Mucosa of rectum (tissue), 2 donors: ENCODE data around the gene PLAC9.
A peak's percentile ranks its signal among the peaks of the same experiment; 100 is the strongest.

Experiments used
- H3K27ac ChIP-seq, 2 donors: one replicate each; pipeline ENCODE4 v1.7.0; 2013; ENCODE audit warnings: inconsistent platforms in 2 of 2, low read depth in 2 of 2, low read length in 2 of 2
- H3K27me3 ChIP-seq, 2 donors: one replicate each; pipeline ENCODE4 v1.7.0; 2013; ENCODE audit warnings: low read length in 2 of 2; ENCODE audit not compliant: control insufficient read depth in 2 of 2, insufficient read depth in 2 of 2
- H3K36me3 ChIP-seq, 2 donors: one replicate each; pipeline ENCODE4 v1.7.0; 2013; ENCODE audit warnings: low read length in 2 of 2; ENCODE audit not compliant: control insufficient read depth in 2 of 2, insufficient read depth in 2 of 2
- H3K4me1 ChIP-seq, 2 donors: one replicate each; pipeline ENCODE4 v1.7.0; 2013; ENCODE audit warnings: low read length in 2 of 2, mild to moderate bottlenecking in 1 of 2; ENCODE audit not compliant: control insufficient read depth in 2 of 2, insufficient read depth in 2 of 2
- H3K4me3 ChIP-seq, 2 donors: one replicate each; pipeline ENCODE4 v1.7.0; 2013; ENCODE audit warnings: low read length in 2 of 2
- H3K9ac ChIP-seq, 2 donors: one replicate each; pipeline ENCODE4 v1.7.0; 2013; ENCODE audit warnings: low read length in 2 of 2, low read depth in 1 of 2, mild to moderate bottlenecking in 1 of 2
- H3K9me3 ChIP-seq, 2 donors: one replicate each; pipeline ENCODE4 v1.7.0; 2013; ENCODE audit warnings: low read length in 2 of 2; ENCODE audit not compliant: control insufficient read depth in 2 of 2
- donor health status: healthy.
- donor health status: Normal muscosa, but diverticular disease.

The PLAC9 gene

GRCh38 chr10:80177781-80178636 lies 45.5 kb downstream of the PLAC9 start:
- H3K4me1 ChIP-seq: peaks cover 0 to 12% of the 10 kb centered on the region in 2 donors
- no peak overlapping the region for H3K4me3 ChIP-seq
- no peaks in the 10 kb centered on the region for H3K9me3 ChIP-seq
- H3K36me3 ChIP-seq: peaks cover 3 to 11% of the 10 kb centered on the region in 2 donors
- no peak overlapping the region for H3K27ac ChIP-seq
- H3K9ac ChIP-seq: peak overlapping the region in 1 of 2 donors; percentile 8
- no peaks in the 10 kb centered on the region for H3K27me3 ChIP-seq

GRCh38 chr10:80182986-80183385 lies 50.5 kb downstream of the PLAC9 start:
- Histone ChIP-seq H3K27ac (no peak overlapping the region), H3K27me3 (no peaks in the 10 kb centered on the region), H3K4me1 (peaks cover 17 to 21% of the 10 kb centered on the region in 2 donors), H3K4me3 (no peak overlapping the region), H3K9me3 (no peaks in the 10 kb centered on the region), H3K9ac (no peak overlapping the region), H3K36me3 (peaks cover 4 to 14% of the 10 kb centered on the region in 2 donors)

- H3K4me1 ChIP-seq: peaks cover 20 to 26% of the 10 kb centered on the region in 2 donors
- no peak overlapping the region for H3K4me3 ChIP-seq
- H3K27ac ChIP-seq: no peak overlapping the region
- peaks cover 4 to 14% of the 10 kb centered on the region in 2 donors for H3K36me3 ChIP-seq
- H3K27me3 ChIP-seq: no peaks in the 10 kb centered on the region
- H3K9ac ChIP-seq: no peak overlapping the region
- no peaks in the 10 kb centered on the region for H3K9me3 ChIP-seq
Observed at GRCh38 chr10:80183436-80183835, 50.9 kb downstream of the PLAC9 start.

- H3K9ac ChIP-seq: no peak overlapping the region
- no peaks in the 10 kb centered on the region for H3K27me3 ChIP-seq
- H3K27ac ChIP-seq: no peak overlapping the region
- H3K4me1 ChIP-seq: peaks cover 27 to 34% of the 10 kb centered on the region in 2 donors
- H3K4me3 ChIP-seq: no peak overlapping the region
- H3K36me3 ChIP-seq: peaks cover 4 to 14% of the 10 kb centered on the region in 2 donors
- H3K9me3 ChIP-seq: no peaks in the 10 kb centered on the region
Observed at GRCh38 chr10:80184291-80184690, 51.8 kb downstream of the PLAC9 start.

- peaks cover 30 to 42% of the 10 kb centered on the region in 2 donors for H3K4me1 ChIP-seq
- H3K4me3 ChIP-seq: no peak overlapping the region
- peak overlapping the region in 1 of 2 donors; percentile 89 for H3K27ac ChIP-seq
- H3K36me3 ChIP-seq: peaks cover 4 to 8% of the 10 kb centered on the region in 2 donors
- no peak overlapping the region for H3K9ac ChIP-seq
- no peaks in the 10 kb centered on the region for H3K27me3 ChIP-seq
- no peaks in the 10 kb centered on the region for H3K9me3 ChIP-seq
Observed at GRCh38 chr10:80185578-80186299, 53.2 kb downstream of the PLAC9 start.

GRCh38 chr10:80186364-80187012 lies 54.0 kb downstream of the PLAC9 start:
- Histone ChIP-seq H3K27me3 (no peaks in the 10 kb centered on the region), H3K9me3 (no peaks in the 10 kb centered on the region), H3K36me3 (peaks cover 4 to 8% of the 10 kb centered on the region in 2 donors), H3K4me1 (peaks cover 34 to 46% of the 10 kb centered on the region in 2 donors), H3K4me3 (no peak overlapping the region), H3K27ac (peak overlapping the region; percentile 89 to 94), H3K9ac (peak overlapping the region in 1 of 2 donors; percentile 62)

GRCh38 chr10:80187060-80187459 lies 54.5 kb downstream of the PLAC9 start:
- H3K4me1 ChIP-seq: peaks cover 39 to 50% of the 10 kb centered on the region in 2 donors
- peak overlapping the region in 1 of 2 donors; percentile 62 for H3K9ac ChIP-seq
- no peaks in the 10 kb centered on the region for H3K9me3 ChIP-seq
- H3K4me3 ChIP-seq: peak overlapping the region in 1 of 2 donors; percentile 53
- H3K27me3 ChIP-seq: no peaks in the 10 kb centered on the region
- peaks cover 4 to 8% of the 10 kb centered on the region in 2 donors for H3K36me3 ChIP-seq
- H3K27ac ChIP-seq: peak overlapping the region; percentile 89 to 94

GRCh38 chr10:80187465-80188409 lies 55.2 kb downstream of the PLAC9 start:
- Histone ChIP-seq H3K36me3 (peaks cover 4 to 8% of the 10 kb centered on the region in 2 donors), H3K27ac (peak overlapping the region; percentile 89 to 94), H3K4me3 (peak overlapping the region in 1 of 2 donors; percentile 53), H3K9me3 (no peaks in the 10 kb centered on the region), H3K27me3 (no peaks in the 10 kb centered on the region), H3K4me1 (peaks cover 40 to 53% of the 10 kb centered on the region in 2 donors), H3K9ac (peak overlapping the region; percentile 35 to 62)

GRCh38 chr10:80188713-80189112 lies 56.2 kb downstream of the PLAC9 start:
- peaks cover 42 to 58% of the 10 kb centered on the region in 2 donors for H3K4me1 ChIP-seq
- peak overlapping the region; percentile 89 to 94 for H3K27ac ChIP-seq

More at GRCh38 chr10:80188713-80189112, 56.2 kb downstream of the PLAC9 start:
- H3K36me3 ChIP-seq: peaks cover 0 to 2% of the 10 kb centered on the region in 2 donors
- no peak overlapping the region for H3K4me3 ChIP-seq
- H3K27me3 ChIP-seq: no peaks in the 10 kb centered on the region
- peak overlapping the region; percentile 43 to 62 for H3K9ac ChIP-seq
- no peaks in the 10 kb centered on the region for H3K9me3 ChIP-seq
